ENCODE data around the gene CHRM4.

Gene CHRM4

DNA sequence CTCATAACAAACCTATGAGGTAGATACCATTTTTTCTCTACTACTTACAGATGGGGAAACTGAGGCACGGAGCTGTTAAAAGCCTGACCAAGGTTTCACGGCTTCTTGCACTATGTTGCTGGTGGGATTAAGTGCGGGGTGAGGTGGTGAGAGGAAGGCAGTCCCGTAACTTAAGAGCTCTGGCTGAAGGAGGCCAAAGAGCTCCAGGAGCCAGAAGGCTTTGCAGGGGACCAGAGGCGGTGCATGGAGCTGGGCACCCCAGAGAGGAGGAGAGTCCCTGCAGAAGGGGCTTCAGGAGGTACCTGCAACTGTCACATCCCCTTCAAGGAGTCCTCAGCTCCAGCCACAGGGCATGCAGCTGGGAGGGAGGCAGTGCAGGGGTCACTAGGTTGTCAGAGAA lies 4.1 kb downstream of the CHRM4 start:
- H3K27ac ChIP-seq: no peak overlapping the region
- no peaks in the 10 kb centered on the region for H3K9me3 ChIP-seq (ENCODE audit: low read depth, low read length)
- TF ChIP-seq POLR2AphosphoS5 (IDR thresholded peaks at IDR 0.05; ENCODE audit: borderline replicate concordance, low read depth, low read length) (no peak), FOXP2 (optimal IDR thresholded peaks at IDR 0.05; ENCODE audit: control extremely low read depth, extremely low read length, insufficient read depth) (no peak), EZH2 (IDR thresholded peaks at IDR 0.05) (no peak)
- H3K36me3 ChIP-seq (ENCODE audit: insufficient read depth, low read length): no peaks in the 10 kb centered on the region
- H3K9ac ChIP-seq (ENCODE audit: insufficient read length): no peak overlapping the region
- H3K4me3 ChIP-seq: no peak overlapping the region
- DNase-seq (ENCODE audit: low read depth, low spot score): no peak

DNA sequence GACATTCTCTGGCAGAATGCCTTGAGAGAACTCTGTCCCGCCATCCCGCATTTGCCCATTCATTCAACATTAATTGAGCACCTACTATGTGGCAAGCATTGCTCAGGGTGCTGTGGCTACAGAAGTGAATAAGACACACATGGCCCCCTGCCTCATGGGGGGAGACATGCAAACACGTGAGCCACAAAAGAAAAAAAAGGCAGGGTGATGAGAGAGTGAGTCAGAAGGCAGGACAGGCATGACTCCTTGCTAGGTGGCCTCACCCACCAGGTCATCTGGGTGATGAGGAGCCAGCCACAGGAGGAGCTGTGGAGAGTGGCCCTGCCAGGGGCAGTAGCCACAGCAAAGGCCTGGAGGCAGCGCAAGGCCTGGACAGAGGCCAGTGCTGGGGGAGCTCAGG lies 4.9 kb downstream of the CHRM4 start:
- Histone ChIP-seq H3K36me3 (ENCODE audit: insufficient read depth, low read length) (no peaks in the 10 kb centered on the region), H3K9ac (ENCODE audit: insufficient read length) (no peak overlapping the region), H3K9me3 (ENCODE audit: low read depth, low read length) (no peaks in the 10 kb centered on the region), H3K4me3 (no peak overlapping the region), H3K27ac (no peak overlapping the region)
- no peak for DNase-seq (ENCODE audit: low read depth, low spot score)
- no peak for TF ChIP-seq POLR2AphosphoS5 (IDR thresholded peaks at IDR 0.05; ENCODE audit: borderline replicate concordance, low read depth, low read length)
- no peak for TF ChIP-seq EZH2 (IDR thresholded peaks at IDR 0.05)

DNA sequence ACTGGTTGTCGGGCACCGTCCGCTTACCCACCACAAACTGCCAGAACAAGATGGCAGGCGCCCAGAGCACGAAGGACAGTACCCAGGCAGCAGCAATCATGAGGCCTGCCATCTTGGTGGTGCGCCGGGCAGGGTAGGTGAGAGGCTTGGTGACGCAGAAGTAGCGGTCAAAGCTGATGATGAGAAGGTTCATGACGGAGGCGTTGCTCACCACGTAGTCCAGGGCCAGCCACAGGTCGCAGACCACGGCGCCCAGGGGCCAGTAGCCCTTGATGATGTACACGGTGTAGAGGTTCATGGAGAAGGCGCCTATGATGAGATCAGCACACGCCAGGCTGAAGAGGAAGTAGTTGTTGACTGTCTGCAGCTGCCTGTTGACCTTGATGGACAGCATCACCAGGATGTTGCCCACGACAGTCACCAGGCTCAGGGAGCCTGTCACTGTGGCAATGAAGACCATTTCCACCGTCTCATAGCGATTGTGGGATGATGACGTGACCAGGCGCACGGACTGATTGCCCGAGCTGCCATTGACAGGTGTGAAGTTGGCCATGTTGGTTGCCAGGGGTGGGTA lies 5.5 kb downstream of the CHRM4 start:
- TF ChIP-seq EZH2 (IDR thresholded peaks at IDR 0.05) (no peak), POLR2AphosphoS5 (IDR thresholded peaks at IDR 0.05; ENCODE audit: borderline replicate concordance, low read depth, low read length) (no peak), FOXP2 (optimal IDR thresholded peaks at IDR 0.05; ENCODE audit: control extremely low read depth, extremely low read length, insufficient read depth) (no peak)
- no peaks in the 10 kb centered on the region for H3K36me3 ChIP-seq (ENCODE audit: insufficient read depth, low read length)
- no peak overlapping the region for H3K4me3 ChIP-seq
- no peak overlapping the region for H3K9ac ChIP-seq (ENCODE audit: insufficient read length)
- H3K27ac ChIP-seq: no peak overlapping the region
- DNase-seq (ENCODE audit: low read depth, low spot score): no peak
- H3K9me3 ChIP-seq (ENCODE audit: low read depth, low read length): no peaks in the 10 kb centered on the region

GRCh38 chr11:46385169-46386004 lies 6.2 kb downstream of the CHRM4 start:
- Histone ChIP-seq H3K9me3 (ENCODE audit: low read depth, low read length) (no peaks in the 10 kb centered on the region), H3K36me3 (ENCODE audit: insufficient read depth, low read length) (no peaks in the 10 kb centered on the region), H3K27ac (no peak overlapping the region), H3K4me3 (no peak overlapping the region), H3K9ac (ENCODE audit: insufficient read length) (no peak overlapping the region)
- no peak for DNase-seq (ENCODE audit: low read depth, low spot score)
- TF ChIP-seq FOXP2 (optimal IDR thresholded peaks at IDR 0.05; ENCODE audit: control extremely low read depth, extremely low read length, insufficient read depth) (no peak), EZH2 (IDR thresholded peaks at IDR 0.05) (no peak), POLR2AphosphoS5 (IDR thresholded peaks at IDR 0.05; ENCODE audit: borderline replicate concordance, low read depth, low read length) (no peak)

GRCh38 chr11:46383974-46384701 lies 7.4 kb downstream of the CHRM4 start:
- Histone ChIP-seq H3K36me3 (ENCODE audit: insufficient read depth, low read length) (no peaks in the 10 kb centered on the region), H3K4me3 (no peak overlapping the region), H3K9me3 (ENCODE audit: low read depth, low read length) (no peaks in the 10 kb centered on the region), H3K27ac (no peak overlapping the region), H3K9ac (ENCODE audit: insufficient read length) (no peak overlapping the region)
- TF ChIP-seq EZH2 (IDR thresholded peaks at IDR 0.05): no peak
- no peak for TF ChIP-seq FOXP2 (optimal IDR thresholded peaks at IDR 0.05; ENCODE audit: control extremely low read depth, extremely low read length, insufficient read depth)
- TF ChIP-seq POLR2AphosphoS5 (IDR thresholded peaks at IDR 0.05; ENCODE audit: borderline replicate concordance, low read depth, low read length): no peak
- DNase-seq (ENCODE audit: low read depth, low spot score): no peak

DNA sequence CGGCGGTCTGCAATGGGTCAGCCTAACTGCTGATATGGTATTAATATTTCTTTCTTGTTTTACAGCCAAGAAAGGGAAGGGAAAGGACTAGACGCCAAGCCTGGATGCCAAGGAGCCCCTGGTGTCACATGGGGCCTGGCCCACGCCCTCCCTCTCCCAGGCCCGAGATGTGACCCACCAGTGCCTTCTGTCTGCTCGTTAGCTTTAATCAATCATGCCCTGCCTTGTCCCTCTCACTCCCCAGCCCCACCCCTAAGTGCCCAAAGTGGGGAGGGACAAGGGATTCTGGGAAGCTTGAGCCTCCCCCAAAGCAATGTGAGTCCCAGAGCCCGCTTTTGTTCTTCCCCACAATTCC lies 8.2 kb downstream of the CHRM4 start:
- Histone ChIP-seq H3K9ac (ENCODE audit: insufficient read length) (no peak overlapping the region), H3K36me3 (ENCODE audit: insufficient read depth, low read length) (no peaks in the 10 kb centered on the region; the same call in 1 of the 2 replicates), H3K4me3 (no peak overlapping the region), H3K27ac (no peak overlapping the region), H3K9me3 (ENCODE audit: low read depth, low read length) (no peaks in the 10 kb centered on the region)
- no peak for DNase-seq (ENCODE audit: low read depth, low spot score)
- TF ChIP-seq FOXP2 (optimal IDR thresholded peaks at IDR 0.05; ENCODE audit: control extremely low read depth, extremely low read length, insufficient read depth) (no peak), EZH2 (IDR thresholded peaks at IDR 0.05) (no peak), POLR2AphosphoS5 (IDR thresholded peaks at IDR 0.05; ENCODE audit: borderline replicate concordance, low read depth, low read length) (no peak)

GRCh38 chr11:46382646-46383403 lies 8.8 kb downstream of the CHRM4 start:
- H3K36me3 ChIP-seq (ENCODE audit: insufficient read depth, low read length): no peaks in the 10 kb centered on the region; the same call in 1 of the 2 replicates
- no peak overlapping the region for H3K27ac ChIP-seq
- TF ChIP-seq FOXP2 (optimal IDR thresholded peaks at IDR 0.05; ENCODE audit: control extremely low read depth, extremely low read length, insufficient read depth) (no peak), POLR2AphosphoS5 (IDR thresholded peaks at IDR 0.05; ENCODE audit: borderline replicate concordance, low read depth, low read length) (no peak), EZH2 (IDR thresholded peaks at IDR 0.05) (no peak)
- no peaks in the 10 kb centered on the region for H3K9me3 ChIP-seq (ENCODE audit: low read depth, low read length)
- no peak for DNase-seq (ENCODE audit: low read depth, low spot score)
- H3K9ac ChIP-seq (ENCODE audit: insufficient read length): no peak overlapping the region
- peak overlapping the region; percentile 79 for H3K4me3 ChIP-seq

Data from SK-N-MC (cell line).